Naive B cell (primary cell): Measurements from ENCODE around the gene ERVFRD-1. TPM values are rescaled to one million over a fixed set of nuclear protein-coding genes. Genes with fewer than 3 reads are reported as not detected.
A peak's percentile ranks its signal among the peaks of the same experiment; 100 is the strongest.
"Not testable (repeated sequence)": the region's sequence is repeated elsewhere in the genome, so short reads cannot be mapped to it uniquely, and the experiment has no call there.

Experiments used
- ATAC-seq, 2 donors: fragments of 150-1000 bp; cut with Tn5 transposase; 2 replicates each; pipeline ENCODE4 v1.10.0; 2021; ENCODE audit warnings: low read depth in 2 of 2, mild to moderate bottlenecking in 2 of 2, moderate library complexity in 2 of 2
- DNase-seq: peaks from one replicate; pipeline ENCODE4 v3.0.0; 2022
- H3K27ac Mint-ChIP-seq, 6 donors: one replicate each; pipeline ENCODE4 v1.8.0; 2020 to 2022; ENCODE audit warnings: mild to moderate bottlenecking in 6 of 6, mixed read lengths in 6 of 6, moderate library complexity in 5 of 6, inconsistent platforms in 2 of 6
- H3K27me3 Mint-ChIP-seq, 3 donors: one replicate each; pipeline ENCODE4 v1.8.0; 2021 to 2022; ENCODE audit warnings: mixed read lengths in 3 of 3, mild to moderate bottlenecking in 1 of 3
- H3K36me3 Mint-ChIP-seq, 2 donors: one replicate each; pipeline ENCODE4 v1.8.0; 2020 to 2022; ENCODE audit warnings: mixed read lengths in 2 of 2, inconsistent platforms in 1 of 2, mild to moderate bottlenecking in 1 of 2
- H3K4me1 Mint-ChIP-seq, 3 donors: one replicate each; pipeline ENCODE4 v1.8.0; 2020 to 2022; ENCODE audit warnings: mixed read lengths in 3 of 3, inconsistent platforms in 1 of 3, mild to moderate bottlenecking in 1 of 3, moderate library complexity in 1 of 3
- H3K4me3 Mint-ChIP-seq, 8 donors: one replicate each; pipeline ENCODE4 v1.8.0; 2020 to 2022; ENCODE audit warnings: mild to moderate bottlenecking in 8 of 8, mixed read lengths in 8 of 8, moderate library complexity in 8 of 8, inconsistent platforms in 2 of 8
- H3K9me3 Mint-ChIP-seq, 7 donors: one replicate each; pipeline ENCODE4 v1.8.0; 2020 to 2022; ENCODE audit warnings: mixed read lengths in 7 of 7, mild to moderate bottlenecking in 5 of 7, inconsistent platforms in 2 of 7, moderate library complexity in 1 of 7
- polyA plus RNA-seq, 6 donors: library from polyadenylated mRNA; unstranded; fragments of 300-500 nt; fragmentation: Illumina TruSeq; gene quantifications; one replicate each; pipeline ENCODE4 v1.2.3, GENCODE V29; 2021; ENCODE audit warnings: low read depth in 6 of 6

The ERVFRD-1 gene
- polyA plus RNA-seq, 6 donors from 2014 or later = 0.15 TPM; not detected in 5

- no peak for DNase-seq
- Mint-ChIP-seq H3K27ac (peak overlapping the region in 1 of 6 donors; percentile 1), H3K4me1 (peaks cover 8 to 15% (median 13%) of the 10 kb centered on the region in 3 donors), H3K36me3 (peaks cover 0 to 9% of the 10 kb centered on the region in 2 donors), H3K9me3 (no peaks in the 10 kb centered on the region), H3K4me3 (no peak overlapping the region), H3K27me3 (no peaks in the 10 kb centered on the region)
- no peak for ATAC-seq
Measured at GRCh38 chr6:11120271-11121005, 8.9 kb upstream of the ERVFRD-1 start.

- DNase-seq, H3K27ac Mint-ChIP-seq, H3K9me3 Mint-ChIP-seq, H3K27me3 Mint-ChIP-seq, ATAC-seq, H3K4me3 Mint-ChIP-seq, H3K36me3 Mint-ChIP-seq: not testable (repeated sequence)
- H3K4me1 Mint-ChIP-seq = peaks cover 20 to 23% (median 23%) of the 10 kb centered on the region in 3 donors
Measured at GRCh38 chr6:11115808-11116536, 4.4 kb upstream of the ERVFRD-1 start.

- no peak overlapping the region for H3K27ac Mint-ChIP-seq
- no peaks in the 10 kb centered on the region for H3K9me3 Mint-ChIP-seq
- H3K36me3 Mint-ChIP-seq = no peaks in the 10 kb centered on the region
- ATAC-seq = no peak
- H3K4me1 Mint-ChIP-seq = peaks cover 11 to 26% (median 22%) of the 10 kb centered on the region in 3 donors
- no peaks in the 10 kb centered on the region for H3K27me3 Mint-ChIP-seq
- no peak for DNase-seq
- no peak overlapping the region for H3K4me3 Mint-ChIP-seq
Measured at GRCh38 chr6:11113038-11113437, 1.5 kb upstream of the ERVFRD-1 start.

GRCh38 chr6:11111769-11112437 is 378 bp upstream of the ERVFRD-1 start:
- DNase-seq (no peak), ATAC-seq (no peak)
- no peaks in the 10 kb centered on the region for H3K9me3 Mint-ChIP-seq
- H3K4me1 Mint-ChIP-seq = peaks cover 11 to 30% (median 26%) of the 10 kb centered on the region in 3 donors
- no peaks in the 10 kb centered on the region for H3K27me3 Mint-ChIP-seq
- peak overlapping the region in 5 of 8 donors; percentile 13 to 70 (median 30) for H3K4me3 Mint-ChIP-seq
- peak overlapping the region in 2 of 6 donors; percentile 49 to 89 for H3K27ac Mint-ChIP-seq
- H3K36me3 Mint-ChIP-seq = no peaks in the 10 kb centered on the region

GRCh38 chr6:11108726-11109125 is 2.8 kb downstream of the ERVFRD-1 start:
- Mint-ChIP-seq H3K4me3 (no peak overlapping the region), H3K4me1 (peaks cover 18 to 41% (median 25%) of the 10 kb centered on the region in 3 donors), H3K36me3 (no peaks in the 10 kb centered on the region), H3K27me3 (no peaks in the 10 kb centered on the region), H3K27ac (peak overlapping the region in 1 of 6 donors; percentile 84), H3K9me3 (no peaks in the 10 kb centered on the region)
- ATAC-seq (no peak), DNase-seq (no peak)

GRCh38 chr6:11103065-11103464 is 8.5 kb downstream of the ERVFRD-1 start:
- Mint-ChIP-seq H3K27me3 (no peaks in the 10 kb centered on the region), H3K4me1 (peaks cover 18 to 25% (median 22%) of the 10 kb centered on the region in 3 donors), H3K27ac (no peak overlapping the region), H3K4me3 (peak overlapping the region in 1 of 8 donors; percentile 21), H3K36me3 (peaks cover 0 to 5% of the 10 kb centered on the region in 2 donors), H3K9me3 (no peaks in the 10 kb centered on the region)
- no peak for ATAC-seq
- DNase-seq = no peak

- no peak for ATAC-seq
- no peaks in the 10 kb centered on the region for H3K9me3 Mint-ChIP-seq
Measured at GRCh38 chr6:11101417-11101816, 10.1 kb downstream of the ERVFRD-1 start.

GRCh38 chr6:11098004-11098403 is 13.5 kb downstream of the ERVFRD-1 start:
- H3K27ac Mint-ChIP-seq = no peak overlapping the region
- no peaks in the 10 kb centered on the region for H3K9me3 Mint-ChIP-seq
- peaks cover 0 to 5% of the 10 kb centered on the region in 2 donors for H3K36me3 Mint-ChIP-seq
- DNase-seq (no peak), ATAC-seq (no peak)
- H3K4me1 Mint-ChIP-seq = peaks cover 16 to 34% (median 20%) of the 10 kb centered on the region in 3 donors
- peak overlapping the region in 1 of 8 donors; percentile 66 for H3K4me3 Mint-ChIP-seq
- no peaks in the 10 kb centered on the region for H3K27me3 Mint-ChIP-seq

More at GRCh38 chr6:11101417-11101816, 10.1 kb downstream of the ERVFRD-1 start:
- peaks cover 0 to 5% of the 10 kb centered on the region in 2 donors for H3K36me3 Mint-ChIP-seq
- peaks cover 13 to 19% (median 18%) of the 10 kb centered on the region in 3 donors for H3K4me1 Mint-ChIP-seq
- H3K27ac Mint-ChIP-seq = peak overlapping the region in 1 of 6 donors; percentile 2
- H3K27me3 Mint-ChIP-seq = no peaks in the 10 kb centered on the region
- no peak for DNase-seq
- peak overlapping the region in 1 of 8 donors; percentile 9 for H3K4me3 Mint-ChIP-seq

GRCh38 chr6:11097476-11097875 is 14.0 kb downstream of the ERVFRD-1 start:
- H3K4me3 Mint-ChIP-seq = peak overlapping the region in 1 of 8 donors; percentile 66
- ATAC-seq (no peak), DNase-seq (no peak)
- H3K27me3 Mint-ChIP-seq = no peaks in the 10 kb centered on the region
- H3K9me3 Mint-ChIP-seq = no peaks in the 10 kb centered on the region
- H3K4me1 Mint-ChIP-seq = peaks cover 18 to 34% (median 25%) of the 10 kb centered on the region in 3 donors
- no peak overlapping the region for H3K27ac Mint-ChIP-seq
- H3K36me3 Mint-ChIP-seq = peaks cover 0 to 5% of the 10 kb centered on the region in 2 donors

- peak overlapping the region in 2 of 6 donors; percentile 7 to 89 for H3K27ac Mint-ChIP-seq
- H3K9me3 Mint-ChIP-seq = no peaks in the 10 kb centered on the region
- DNase-seq = no peak
- H3K4me1 Mint-ChIP-seq = peaks cover 16 to 28% (median 25%) of the 10 kb centered on the region in 3 donors
- no peak for ATAC-seq
- H3K36me3 Mint-ChIP-seq = peaks cover 0 to under 1% of the 10 kb centered on the region in 2 donors
- peak overlapping the region in 1 of 8 donors; percentile 90 for H3K4me3 Mint-ChIP-seq
- H3K27me3 Mint-ChIP-seq = no peaks in the 10 kb centered on the region
Measured at GRCh38 chr6:11096109-11096508, 15.4 kb downstream of the ERVFRD-1 start.

- H3K27me3 Mint-ChIP-seq = no peaks in the 10 kb centered on the region
- H3K36me3 Mint-ChIP-seq = no peaks in the 10 kb centered on the region
- H3K27ac Mint-ChIP-seq = peak overlapping the region in 4 of 6 donors; percentile 77 to 97 (median 96)
- peak overlapping the region; percentile 90 to 99 (median 96) for H3K4me3 Mint-ChIP-seq
- H3K4me1 Mint-ChIP-seq = peaks cover 16 to 26% (median 25%) of the 10 kb centered on the region in 3 donors
- ATAC-seq (no peak), DNase-seq (no peak)
- no peaks in the 10 kb centered on the region for H3K9me3 Mint-ChIP-seq
Measured at GRCh38 chr6:11094941-11095340, 16.6 kb downstream of the ERVFRD-1 start.

- Mint-ChIP-seq H3K27me3 (no peaks in the 10 kb centered on the region), H3K36me3 (no peaks in the 10 kb centered on the region), H3K4me1 (peaks cover 16 to 26% (median 25%) of the 10 kb centered on the region in 3 donors), H3K4me3 (peak overlapping the region; percentile 90 to 99 (median 96)), H3K27ac (peak overlapping the region; percentile 77 to 97 (median 96)), H3K9me3 (no peaks in the 10 kb centered on the region)
- ATAC-seq (peak; percentile 7 to 14), DNase-seq (no peak)
Measured at GRCh38 chr6:11094411-11094851, 17.1 kb downstream of the ERVFRD-1 start.
